ENCODE results near the gene HOXB3.

GRCh38 chr17:48586355-48587258, 3.4 kb downstream of the HOXB3 start:
- TF ChIP-seq CSDC2 (CRISPR knock-in tag; IDR thresholded peaks at IDR 0.05) = no peak
- no peak for TF ChIP-seq TSHZ2 (CRISPR knock-in tag; IDR thresholded peaks at IDR 0.05)
- TF ChIP-seq CREB5 (CRISPR knock-in tag; IDR thresholded peaks at IDR 0.05; ENCODE audit: low read depth) = no peak
- no peak for TF ChIP-seq ZC3H10 (CRISPR knock-in tag; IDR thresholded peaks at IDR 0.05)
- no peak for TF ChIP-seq TCF4 (CRISPR knock-in tag; IDR thresholded peaks at IDR 0.05; ENCODE audit: borderline replicate concordance)
- TF ChIP-seq ZNF565 (CRISPR knock-in tag; conservative IDR thresholded peaks at IDR 0.05; ENCODE audit: low read depth) = no peak
- no peak for TF ChIP-seq GLIS3 (CRISPR knock-in tag; IDR thresholded peaks at IDR 0.05)
- no peak for TF ChIP-seq ESRRG (CRISPR knock-in tag; IDR thresholded peaks at IDR 0.05)
- TF ChIP-seq ZFP3 (CRISPR knock-in tag; IDR thresholded peaks at IDR 0.05) = no peak
- no peak for TF ChIP-seq PPARA (CRISPR knock-in tag; IDR thresholded peaks at IDR 0.05; ENCODE audit: borderline replicate concordance)
- TF ChIP-seq ZNF70 (CRISPR knock-in tag; IDR thresholded peaks at IDR 0.05) = no peak
- TF ChIP-seq RARB (CRISPR knock-in tag; IDR thresholded peaks at IDR 0.05) = no peak

Data from SK-N-SH treated with all-trans-retinoic acid at 6 μM for 48 hours (cell line).